NB4 (cell line): ENCODE results near the gene LEFTY2.

Experiments
- CTCF ChIP-seq: IDR thresholded peaks from one replicate; pipeline ENCODE4 v1.5.1; 2012; ENCODE audit warnings: low read depth, low read length
- POLR2A ChIP-seq: IDR thresholded peaks from 2 replicates; pipeline ENCODE4 v1.6.1; 2011; ENCODE audit warnings: mild to moderate bottlenecking; ENCODE audit not compliant: insufficient read length; ENCODE audit errors: extremely low read depth

- TF ChIP-seq POLR2A: no peak
- TF ChIP-seq CTCF: no peak
Observed at GRCh38 chr1:225918280-225918679, 22.7 kb downstream of the LEFTY2 start.
